Peyer's patch (tissue), 4 donors: ENCODE data around the gene FKBP2. TPM values are rescaled to one million over a fixed set of nuclear protein-coding genes. Genes with fewer than 3 reads are reported as not detected.

Source experiments
- DNase-seq, 3 donors: peaks; one replicate each; pipeline ENCODE4 v3.0.0-alpha.2; 2017 to 2019
- H3K27ac ChIP-seq, 4 donors: fragments of 200-600 bp; sonication (generic); one replicate each; pipeline ENCODE4 v1.5.1; 2016 to 2019
- H3K27me3 ChIP-seq, 2 donors: fragments of 200-600 bp; sonication (generic); one replicate each; pipeline ENCODE4 v1.5.1; 2019
- H3K36me3 ChIP-seq, 3 donors: fragments of 200-600 bp; sonication (generic); one replicate each; pipeline ENCODE4 v1.5.1; 2016 to 2019
- H3K4me1 ChIP-seq, 4 donors: fragments of 200-600 bp; sonication (generic); one replicate each; pipeline ENCODE4 v1.5.1; 2016 to 2019
- H3K4me3 ChIP-seq, 4 donors: fragments of 200-600 bp; sonication (generic); 1 replicate in 3 of 4; 2 replicates in 1 of 4; pipeline ENCODE4 v1.5.1; 2016 to 2019; ENCODE audit warnings: mild to moderate bottlenecking in 1 of 4
- H3K9me3 ChIP-seq, 4 donors: fragments of 200-600 bp; sonication (generic); one replicate each; pipeline ENCODE4 v1.5.1; 2016 to 2019; ENCODE audit warnings: mild to moderate bottlenecking in 1 of 4
- POLR2A ChIP-seq, 2 donors: fragments of 450-650 bp; IDR thresholded peaks; one replicate each; pipeline ENCODE4 v1.5.1; 2017; ENCODE audit warnings: antibody characterized with exemption in 2 of 2, mild to moderate bottlenecking in 2 of 2, moderate library complexity in 2 of 2
- total RNA-seq, 4 donors: library from RNA; depleted of rRNA; stranded (reverse); fragments of >200 nt; gene quantifications; one replicate each; pipeline ENCODE4 v1.1.0, GENCODE V29; 2016
- TF ChIP-seq, protein P1 (sequence below), 6 experiments: fragments of 450-650 bp in 4 of 6; fragments of 200-600 bp in 2 of 6; sonication (generic) in 1 of 6; IDR thresholded peaks; one replicate each; pipeline ENCODE4 v1.5.1; 2017 to 2019; ENCODE audit warnings: antibody characterized with exemption in 6 of 6, mild to moderate bottlenecking in 3 of 6, moderate library complexity in 1 of 6

Gene FKBP2
- total RNA-seq, 4 donors from 2014 or later, result 46.2 to 101 (median 94.0) TPM

DNA sequence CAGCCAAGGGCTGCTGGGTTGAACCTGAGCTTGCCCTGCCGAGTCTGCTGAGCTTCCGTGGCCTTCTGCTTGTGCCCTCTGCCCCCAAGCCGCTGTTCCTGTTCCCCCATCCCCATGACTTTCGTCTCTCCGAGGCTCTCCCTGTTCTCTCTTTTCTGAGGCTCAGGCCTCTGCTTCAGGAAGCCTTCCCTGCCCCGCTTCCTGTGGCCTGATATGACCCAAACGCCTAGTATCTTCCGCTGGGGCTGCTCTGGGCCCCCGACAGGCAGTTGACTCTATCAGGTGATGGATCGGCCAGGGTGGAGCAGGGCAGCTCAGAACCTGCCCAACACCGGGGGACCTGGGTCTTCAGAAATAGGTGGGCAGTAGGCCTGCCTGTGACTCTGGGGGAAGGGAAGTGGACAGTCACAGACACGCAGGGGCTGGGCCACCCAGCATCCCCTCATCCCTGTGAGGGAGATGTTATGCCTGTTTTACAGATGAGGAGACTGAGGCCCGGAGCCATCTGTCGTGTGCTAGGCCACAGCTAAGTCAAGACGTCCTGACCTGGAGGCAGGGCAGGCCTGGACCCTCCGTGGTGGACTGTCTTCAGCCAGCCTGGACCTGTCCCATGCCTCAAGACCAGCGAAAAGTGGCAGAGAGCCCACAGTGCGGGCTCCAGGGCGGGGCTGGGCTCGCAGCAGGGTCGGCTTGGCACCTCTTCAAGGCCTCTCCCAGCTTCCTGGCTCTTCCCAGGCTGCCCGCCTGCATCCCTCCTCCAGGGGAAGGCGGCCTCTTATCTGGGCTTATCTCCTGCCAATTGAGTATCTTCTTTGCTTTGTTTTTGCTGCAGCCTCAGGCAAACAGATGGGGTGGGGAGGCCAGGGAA, 27.4 kb downstream of the FKBP2 start:
- Histone ChIP-seq H3K27me3 (no peaks in the 10 kb centered on the region), H3K4me1 (peaks cover 7 to 71% (median 12%) of the 10 kb centered on the region in 4 donors), H3K27ac (peak overlapping the region; percentile 90 to 98 (median 94)), H3K9me3 (no peaks in the 10 kb centered on the region), H3K4me3 (peak overlapping the region; percentile 62 to 87 (median 78)), H3K36me3 (peaks cover 0 to 40% (median 0%) of the 10 kb centered on the region in 3 donors)
- TF ChIP-seq, protein P1, sequence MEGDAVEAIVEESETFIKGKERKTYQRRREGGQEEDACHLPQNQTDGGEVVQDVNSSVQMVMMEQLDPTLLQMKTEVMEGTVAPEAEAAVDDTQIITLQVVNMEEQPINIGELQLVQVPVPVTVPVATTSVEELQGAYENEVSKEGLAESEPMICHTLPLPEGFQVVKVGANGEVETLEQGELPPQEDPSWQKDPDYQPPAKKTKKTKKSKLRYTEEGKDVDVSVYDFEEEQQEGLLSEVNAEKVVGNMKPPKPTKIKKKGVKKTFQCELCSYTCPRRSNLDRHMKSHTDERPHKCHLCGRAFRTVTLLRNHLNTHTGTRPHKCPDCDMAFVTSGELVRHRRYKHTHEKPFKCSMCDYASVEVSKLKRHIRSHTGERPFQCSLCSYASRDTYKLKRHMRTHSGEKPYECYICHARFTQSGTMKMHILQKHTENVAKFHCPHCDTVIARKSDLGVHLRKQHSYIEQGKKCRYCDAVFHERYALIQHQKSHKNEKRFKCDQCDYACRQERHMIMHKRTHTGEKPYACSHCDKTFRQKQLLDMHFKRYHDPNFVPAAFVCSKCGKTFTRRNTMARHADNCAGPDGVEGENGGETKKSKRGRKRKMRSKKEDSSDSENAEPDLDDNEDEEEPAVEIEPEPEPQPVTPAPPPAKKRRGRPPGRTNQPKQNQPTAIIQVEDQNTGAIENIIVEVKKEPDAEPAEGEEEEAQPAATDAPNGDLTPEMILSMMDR (IDR thresholded peaks at IDR 0.05), result peak in 2 of 6 experiments; percentile 18 to 26
- TF ChIP-seq POLR2A (IDR thresholded peaks at IDR 0.05), result peak in 1 of 2 donors; percentile 35
- peak in 2 of 3 donors; percentile 73 to 81 for DNase-seq

DNA sequence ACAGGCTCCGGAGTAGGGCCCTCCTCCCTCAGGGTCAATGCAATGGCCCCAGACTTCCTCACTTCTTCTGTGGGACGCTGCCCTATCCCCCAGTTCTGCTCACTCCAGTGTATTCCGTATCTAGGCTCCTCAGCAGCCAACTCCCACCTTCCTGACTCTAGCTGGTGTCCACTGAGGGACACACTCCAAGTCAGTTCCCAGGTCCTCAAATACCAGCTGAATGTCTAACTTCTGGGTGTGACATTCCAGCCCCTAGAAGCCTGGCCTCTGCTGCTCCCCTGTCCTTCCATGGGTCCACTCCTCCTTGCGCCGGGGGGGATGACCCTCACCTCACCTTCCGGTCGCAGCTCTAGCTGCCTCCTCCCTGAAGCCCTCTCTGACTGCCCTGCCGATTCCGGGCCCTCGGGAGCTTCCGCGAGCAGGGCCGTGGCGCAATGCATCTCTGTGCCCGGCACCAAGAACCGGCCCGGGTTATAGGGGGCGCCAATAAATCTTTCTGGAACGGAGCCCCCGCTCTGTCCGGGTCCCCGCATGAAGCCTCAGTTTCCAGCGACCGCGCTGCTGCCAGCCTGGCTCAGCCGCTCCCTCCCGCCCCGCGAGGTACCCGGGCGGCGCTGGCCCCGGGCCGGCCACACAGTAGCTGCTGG, 28.1 kb downstream of the FKBP2 start:
- DNase-seq, result peak in 2 of 3 donors; percentile 58 to 80
- Histone ChIP-seq H3K9me3 (no peaks in the 10 kb centered on the region), H3K4me1 (peaks cover 7 to 64% (median 12%) of the 10 kb centered on the region in 4 donors), H3K27ac (peak overlapping the region; percentile 90 to 98 (median 94)), H3K36me3 (peaks cover 0 to 33% (median 0%) of the 10 kb centered on the region in 3 donors), H3K27me3 (no peaks in the 10 kb centered on the region), H3K4me3 (peak overlapping the region; percentile 62 to 87 (median 78))
- TF ChIP-seq, protein P1 (IDR thresholded peaks at IDR 0.05), result no peak
- no peak for TF ChIP-seq POLR2A (IDR thresholded peaks at IDR 0.05)

DNA sequence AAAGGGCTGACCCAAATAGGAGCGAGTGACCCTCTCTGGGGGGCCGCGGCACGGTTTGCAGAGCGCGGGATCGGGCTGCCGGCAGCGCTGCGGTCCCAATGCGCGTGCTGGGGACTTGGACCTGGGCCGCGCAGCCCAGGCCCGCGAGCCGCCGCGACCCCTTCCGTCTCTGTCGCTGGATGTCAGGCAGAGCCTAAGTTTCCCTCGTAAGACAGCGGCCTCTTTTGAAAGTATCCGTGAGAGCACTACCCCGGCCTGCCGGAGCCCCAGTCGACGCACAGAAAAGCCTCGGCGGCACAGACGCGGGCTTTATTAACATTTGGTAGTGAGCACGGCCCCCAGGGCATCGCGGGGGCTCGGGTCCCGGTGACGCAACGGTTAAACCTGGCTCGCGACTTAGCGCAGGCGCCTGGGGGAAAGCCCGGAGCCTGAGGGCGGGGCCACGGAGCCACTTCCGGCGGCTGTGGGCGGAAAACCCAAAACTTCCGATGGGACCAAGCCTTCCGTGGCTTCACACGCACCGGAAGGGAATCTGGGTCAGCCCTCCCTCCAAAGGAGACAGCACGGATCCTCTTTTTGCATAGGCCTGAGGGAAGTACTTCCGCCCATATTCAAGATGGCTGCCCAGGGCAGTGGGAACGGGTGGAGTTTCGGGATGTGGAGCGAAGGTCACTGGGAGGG, 28.8 kb downstream of the FKBP2 start:
- peak overlapping the region; percentile 90 to 98 (median 94) for H3K27ac ChIP-seq
- peak; percentile 94 to 98 (median 98) for DNase-seq
- peaks cover 0 to 26% (median 0%) of the 10 kb centered on the region in 3 donors for H3K36me3 ChIP-seq
- H3K27me3 ChIP-seq, result no peaks in the 10 kb centered on the region
- H3K4me1 ChIP-seq, result peaks cover 7 to 58% (median 12%) of the 10 kb centered on the region in 4 donors
- H3K9me3 ChIP-seq, result no peaks in the 10 kb centered on the region
- TF ChIP-seq, protein P1 (IDR thresholded peaks at IDR 0.05), result peak in 3 of 6 experiments; percentile 25 to 26 (median 25)
- no peak for TF ChIP-seq POLR2A (IDR thresholded peaks at IDR 0.05)
- peak overlapping the region; percentile 62 to 87 (median 78) for H3K4me3 ChIP-seq

DNA sequence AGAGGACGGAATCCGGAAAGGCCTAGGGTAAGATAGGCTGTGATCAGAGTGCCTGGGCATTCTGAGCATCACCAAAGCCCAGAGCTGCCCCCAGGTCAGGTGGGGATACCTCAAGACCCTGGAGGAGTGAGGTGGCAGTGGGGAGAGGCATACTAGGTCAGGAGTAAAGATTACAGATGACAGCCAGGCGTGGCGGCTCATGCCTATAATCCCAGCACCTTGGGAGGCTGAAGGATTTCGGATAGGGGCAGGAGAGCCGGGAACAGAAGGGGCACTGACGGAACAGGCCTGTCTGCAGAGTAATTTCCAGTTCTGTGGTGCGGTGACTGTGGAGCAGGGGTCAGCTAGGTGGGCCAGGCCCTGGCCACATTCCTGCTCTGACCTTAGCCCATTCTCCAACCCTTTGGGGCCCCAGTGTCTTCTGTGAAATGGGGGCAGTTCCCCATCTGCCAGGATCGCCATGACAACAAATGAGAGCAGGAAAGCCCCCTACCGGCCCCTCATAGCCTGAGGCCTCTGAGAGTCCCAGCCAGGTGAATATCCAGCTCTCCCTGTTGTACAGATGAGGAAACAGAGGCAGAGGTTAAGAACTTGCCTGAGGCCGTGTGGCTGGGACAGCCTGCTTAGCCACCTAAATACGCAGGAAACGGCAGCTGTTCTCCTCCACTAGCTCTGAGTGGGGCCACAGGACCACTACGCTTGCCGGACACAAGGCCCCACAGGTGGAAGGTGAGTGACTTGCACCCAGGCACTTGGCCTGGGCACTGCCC, 34.3 kb downstream of the FKBP2 start:
- H3K27ac ChIP-seq, result no peak overlapping the region
- H3K4me1 ChIP-seq, result peaks cover 0 to 15% (median 0%) of the 10 kb centered on the region in 4 donors
- H3K27me3 ChIP-seq, result no peaks in the 10 kb centered on the region
- H3K9me3 ChIP-seq, result no peaks in the 10 kb centered on the region
- H3K4me3 ChIP-seq, result no peak overlapping the region
- peaks cover 0 to 5% (median 0%) of the 10 kb centered on the region in 3 donors for H3K36me3 ChIP-seq
- DNase-seq, result no peak
- TF ChIP-seq POLR2A (IDR thresholded peaks at IDR 0.05), result no peak
- TF ChIP-seq, protein P1 (IDR thresholded peaks at IDR 0.05), result no peak
